ENCODE measurements around the gene RPS29.
"Not testable (repeated sequence)": the region's sequence is repeated elsewhere in the genome, so short reads cannot be mapped to it uniquely, and the experiment has no call there.

The RPS29 gene

DNA sequence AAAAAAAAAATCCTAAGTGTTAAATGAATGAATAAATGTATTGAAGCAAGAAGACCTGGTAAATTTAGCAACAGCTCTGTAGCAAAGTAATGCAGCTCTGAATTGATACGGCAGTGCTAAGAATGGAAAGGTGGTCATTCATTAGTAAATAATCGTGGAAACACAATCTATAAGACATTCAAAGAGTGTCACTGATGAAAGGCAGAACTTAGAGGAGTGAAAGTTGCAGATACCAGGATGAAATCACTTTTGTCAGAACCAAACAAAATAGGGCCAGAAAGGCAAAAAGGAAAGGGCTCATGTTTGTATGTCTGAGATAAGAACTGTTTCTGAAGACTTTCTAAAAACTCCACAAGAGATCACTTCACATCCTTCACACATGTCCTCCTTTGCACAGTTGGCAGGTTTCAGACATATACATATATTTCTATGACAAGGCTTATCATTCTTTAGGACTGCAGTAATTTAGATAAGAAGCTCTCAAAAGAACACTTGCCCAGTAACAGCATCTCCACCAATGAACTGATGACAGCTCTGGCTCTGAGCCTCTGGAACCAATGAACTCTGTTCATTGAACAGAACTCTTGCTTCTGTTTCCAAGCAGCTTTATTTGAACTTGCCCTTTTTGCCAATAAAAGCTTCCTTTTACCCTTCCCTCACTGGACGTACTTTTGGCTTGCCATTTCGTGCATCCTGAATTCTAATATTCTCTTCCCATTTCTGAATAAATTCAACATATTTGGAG is 8.3 kb upstream of the RPS29 start:
- no peak for DNase-seq

DNA sequence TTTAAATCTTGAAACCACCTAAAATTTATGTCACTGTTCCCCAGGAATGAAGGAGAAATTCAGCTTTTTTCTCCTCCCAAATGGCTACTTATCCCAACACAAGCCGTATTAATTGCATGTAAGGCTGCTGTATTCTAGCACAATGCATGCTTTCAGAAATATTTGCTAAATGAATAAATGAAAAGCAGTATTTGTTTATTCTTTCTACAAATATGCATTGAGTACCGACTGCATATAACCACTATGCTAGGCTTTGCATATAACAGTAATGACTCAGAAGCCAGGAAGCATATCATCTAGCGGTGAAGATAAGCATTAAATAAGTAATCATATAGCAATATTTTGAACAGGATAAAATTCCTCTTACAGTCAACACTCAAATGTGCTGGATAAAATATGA is 6.8 kb upstream of the RPS29 start:
- DNase-seq = no peak

DNA sequence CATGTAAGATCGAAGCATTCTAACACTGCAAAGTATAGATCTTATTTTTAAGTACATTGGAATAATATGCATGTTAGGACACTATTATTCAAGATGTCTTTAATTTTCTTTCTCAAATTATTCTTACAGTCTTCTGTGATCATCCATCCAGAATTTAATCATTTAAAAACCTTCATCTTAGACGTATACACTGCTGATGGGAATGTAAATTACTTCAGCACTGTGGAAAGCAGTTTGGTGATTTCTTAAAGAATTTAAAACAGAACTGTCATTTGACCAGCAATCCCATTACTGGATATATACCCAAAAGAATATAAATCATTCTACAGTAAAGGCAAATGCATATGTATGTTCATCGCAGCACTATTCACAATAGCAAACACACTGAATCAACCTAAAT is 3.2 kb upstream of the RPS29 start:
- DNase-seq = no peak

DNA sequence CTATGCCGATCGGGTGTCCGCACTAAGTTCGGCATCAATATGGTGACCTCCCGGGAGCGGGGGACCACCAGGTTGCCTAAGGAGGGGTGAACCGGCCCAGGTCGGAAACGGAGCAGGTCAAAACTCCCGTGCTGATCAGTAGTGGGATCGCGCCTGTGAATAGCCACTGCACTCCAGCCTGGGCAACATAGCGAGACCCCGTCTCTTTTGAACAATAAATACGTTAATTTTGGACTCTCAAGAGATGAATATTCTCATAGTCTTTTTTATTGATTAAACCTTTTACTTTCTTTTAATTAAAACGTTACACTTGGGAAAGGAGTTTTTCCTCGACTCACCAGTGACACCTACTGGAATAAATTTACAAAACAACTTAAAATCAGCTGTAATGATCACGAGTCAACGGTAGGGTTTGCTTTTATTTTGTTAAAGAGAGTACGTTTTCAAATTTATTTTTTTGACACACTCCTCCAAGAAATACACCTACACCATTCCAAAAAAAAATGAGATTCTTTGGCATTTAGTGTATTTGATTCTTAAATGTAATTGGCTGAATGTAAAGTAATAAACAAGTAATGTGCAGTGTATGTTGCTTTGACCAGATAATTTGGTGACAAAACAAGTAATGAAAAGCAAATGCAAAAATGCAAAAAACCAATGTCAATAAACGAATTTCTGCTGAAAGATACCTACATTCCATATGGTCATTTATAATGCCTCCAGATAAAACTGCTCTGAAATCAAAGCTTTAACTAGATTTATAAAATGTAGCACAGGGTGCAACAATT is 687 bp upstream of the RPS29 start:
- DNase-seq = no peak

DNA sequence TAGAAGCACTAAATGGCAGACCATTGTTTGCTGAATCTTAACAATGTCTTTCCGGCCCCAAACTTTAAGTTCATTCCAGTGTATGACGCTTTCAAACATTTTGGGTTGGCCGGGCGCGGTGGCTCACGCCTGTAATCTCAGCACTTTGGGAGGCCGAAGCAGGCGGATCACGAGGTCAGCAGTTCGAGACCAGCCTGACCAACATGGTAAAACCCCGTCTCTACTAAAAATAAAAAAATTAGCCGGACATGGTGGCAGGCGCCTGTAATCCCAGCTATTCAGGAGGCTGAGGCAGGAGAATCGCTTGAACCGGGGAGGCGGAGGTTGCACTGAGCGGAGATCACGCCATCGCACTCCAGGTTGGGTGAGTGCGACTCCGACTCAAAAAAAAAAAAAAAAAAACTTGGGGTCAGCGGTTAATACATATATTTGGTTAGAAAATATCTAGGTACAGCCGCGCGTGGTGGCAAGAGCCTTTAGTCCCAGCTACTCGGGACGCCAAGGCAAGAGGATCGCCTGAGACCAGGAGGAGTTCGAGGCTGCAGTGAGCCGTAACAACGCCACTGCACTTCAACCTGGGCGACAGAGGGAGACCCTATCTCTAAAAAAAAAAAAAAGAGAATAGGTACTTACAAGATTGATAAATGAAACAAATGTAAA is 1.1 kb downstream of the RPS29 start:
- DNase-seq = not testable (repeated sequence)

DNA sequence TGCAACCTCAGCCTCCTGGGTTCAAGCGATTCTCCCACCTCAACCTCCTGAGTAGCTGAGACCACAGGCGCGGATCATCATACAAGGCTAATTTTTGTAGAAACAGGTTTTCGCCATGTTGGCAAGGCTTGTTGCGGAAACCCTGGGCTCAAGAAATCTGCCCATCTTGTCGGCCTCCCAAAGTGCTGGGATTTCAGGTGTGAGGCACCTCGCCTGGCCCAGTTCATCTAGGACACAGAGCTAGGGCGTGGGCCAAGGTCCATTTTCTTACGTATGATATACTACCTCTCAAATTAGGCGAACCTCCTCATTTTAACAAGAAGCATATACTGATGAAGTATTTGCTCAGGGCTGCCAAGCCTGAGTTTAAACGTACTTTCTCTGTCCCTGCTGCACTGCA is 2.1 kb downstream of the RPS29 start:
- no peak for DNase-seq

DNA sequence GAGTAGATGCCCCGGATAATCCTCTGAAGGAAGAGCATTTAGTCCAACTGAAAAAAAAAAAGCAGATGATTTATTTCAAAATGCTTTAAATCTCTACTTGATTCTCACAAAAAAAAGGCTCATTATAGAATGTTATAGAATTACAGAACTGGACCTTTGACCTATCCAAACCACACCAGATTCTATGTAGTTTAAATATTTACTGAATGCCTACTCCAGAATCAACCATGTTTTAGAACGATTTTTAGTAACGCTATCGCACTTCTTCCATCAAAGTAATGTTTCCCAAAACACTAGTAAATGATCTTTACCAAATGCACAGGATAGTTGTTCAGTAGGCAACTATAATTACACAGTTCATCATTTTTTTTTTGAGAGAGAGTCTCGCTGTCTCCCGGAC is 2.6 kb downstream of the RPS29 start:
- no peak for DNase-seq

DNA sequence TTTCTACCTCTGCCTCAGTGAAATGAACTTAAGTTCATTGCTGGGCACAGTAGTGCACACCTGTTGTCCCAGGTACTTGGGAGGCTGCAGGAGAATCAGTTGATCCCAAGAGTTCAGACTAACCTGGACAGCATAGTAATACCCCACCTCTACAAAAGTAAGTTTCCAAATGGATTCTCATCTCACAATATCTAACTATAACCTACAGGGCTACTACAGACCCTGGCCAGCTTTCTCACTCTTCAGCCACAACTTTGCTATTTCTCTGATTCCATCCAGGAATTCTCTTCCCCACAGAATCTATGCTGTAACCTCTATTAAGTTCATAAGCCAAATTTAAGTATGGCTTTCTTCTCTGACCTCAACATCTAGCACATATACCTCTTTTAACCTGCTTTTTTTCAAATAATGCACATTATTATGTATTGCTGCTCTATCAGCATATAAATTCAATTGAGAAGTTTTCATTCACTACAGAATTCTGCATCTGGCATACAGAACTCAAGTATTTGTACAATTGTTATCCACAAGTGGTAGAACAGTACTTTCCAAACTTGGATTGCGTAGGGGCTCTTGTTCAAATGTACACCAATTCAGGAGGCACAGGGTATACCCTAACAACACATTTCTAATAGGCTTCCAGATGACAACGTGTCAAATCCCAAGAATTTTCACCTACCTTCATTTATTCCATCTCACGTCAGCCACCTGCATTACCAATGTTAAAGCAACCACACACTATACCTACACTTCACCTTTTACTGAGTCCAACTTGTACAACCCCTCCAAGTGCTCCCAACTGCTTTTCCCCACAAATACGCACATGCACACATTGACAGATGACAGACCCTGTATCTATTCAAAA is 3.8 kb downstream of the RPS29 start:
- no peak for DNase-seq

DNA sequence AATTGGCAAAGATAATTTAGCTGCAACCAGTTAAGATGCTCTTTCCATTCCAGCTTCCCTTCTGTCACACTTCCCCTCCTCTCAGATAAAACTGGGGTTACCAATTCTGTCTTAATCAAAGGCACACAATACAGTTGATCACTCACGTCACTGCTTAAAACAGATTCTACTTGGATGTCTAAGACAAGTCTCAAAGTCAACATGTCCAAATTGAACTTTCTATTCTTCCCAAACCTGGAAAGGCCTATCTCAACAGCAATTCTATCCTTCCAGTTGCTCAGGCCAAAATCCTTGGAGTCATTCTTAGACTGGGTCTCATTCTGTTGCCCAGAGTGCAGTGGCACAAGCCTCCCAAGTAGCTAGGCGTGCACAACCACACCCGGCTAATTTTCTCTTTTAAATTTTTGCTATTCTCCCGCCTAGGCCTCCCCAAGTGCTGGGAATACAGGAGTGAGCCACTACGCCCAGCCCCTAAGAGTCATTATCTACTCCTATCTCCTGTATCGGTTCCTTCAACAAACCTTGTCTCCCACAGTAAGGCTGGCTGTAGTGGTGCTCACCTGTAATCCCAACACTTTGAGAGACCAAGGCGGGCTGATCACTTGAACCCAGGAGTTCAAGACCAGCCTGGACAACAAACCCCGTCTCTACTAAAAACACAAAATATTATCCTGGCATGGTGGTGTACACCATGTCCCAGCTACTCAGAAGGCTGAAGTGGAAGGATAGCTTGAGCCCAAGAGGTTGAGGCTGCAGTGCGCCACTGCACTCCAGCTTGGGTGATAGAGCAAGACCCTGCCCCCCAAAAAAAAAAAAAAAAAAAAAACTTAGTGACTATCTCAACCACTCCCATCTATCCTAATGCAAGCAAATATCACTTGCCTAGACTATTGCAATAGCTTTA is 4.7 kb downstream of the RPS29 start:
- no peak for DNase-seq

DNA sequence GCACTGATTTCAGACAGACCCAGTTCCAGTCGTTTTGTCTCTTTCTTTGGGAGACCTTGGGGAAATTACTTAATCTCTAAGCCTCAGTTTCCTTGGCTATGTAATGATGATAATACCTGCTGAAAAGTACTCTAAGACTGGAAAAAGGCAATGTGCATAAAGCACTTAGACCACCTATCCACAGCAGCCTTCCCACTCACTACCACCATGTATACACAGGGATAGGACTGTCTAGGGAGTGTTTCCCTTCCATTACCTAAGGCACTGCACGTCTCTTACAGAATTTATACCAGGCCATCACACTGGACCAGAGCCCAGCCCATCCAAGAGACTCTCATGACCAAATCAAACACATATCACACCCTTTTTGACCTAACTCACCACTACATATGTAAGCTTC is 6.3 kb downstream of the RPS29 start:
- no peak for DNase-seq

DNA sequence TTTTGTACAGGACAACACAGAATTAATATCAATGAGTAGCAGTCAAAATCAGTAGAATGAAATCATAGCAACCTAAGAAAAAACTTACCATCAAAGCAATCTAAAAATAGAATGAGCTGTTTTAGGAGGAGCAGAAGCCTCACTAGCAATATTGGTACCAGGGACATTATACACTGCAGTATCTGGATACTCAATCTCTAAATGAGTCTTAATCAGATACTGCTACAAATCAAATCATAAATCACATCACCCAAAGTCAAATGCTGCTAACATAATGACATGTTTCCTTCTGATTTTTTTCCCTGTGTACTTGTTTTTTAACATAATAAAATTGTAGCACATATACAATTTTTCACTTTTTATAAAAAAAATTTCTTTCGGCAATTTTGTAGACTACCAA is 8.0 kb downstream of the RPS29 start:
- DNase-seq = no peak

DNA sequence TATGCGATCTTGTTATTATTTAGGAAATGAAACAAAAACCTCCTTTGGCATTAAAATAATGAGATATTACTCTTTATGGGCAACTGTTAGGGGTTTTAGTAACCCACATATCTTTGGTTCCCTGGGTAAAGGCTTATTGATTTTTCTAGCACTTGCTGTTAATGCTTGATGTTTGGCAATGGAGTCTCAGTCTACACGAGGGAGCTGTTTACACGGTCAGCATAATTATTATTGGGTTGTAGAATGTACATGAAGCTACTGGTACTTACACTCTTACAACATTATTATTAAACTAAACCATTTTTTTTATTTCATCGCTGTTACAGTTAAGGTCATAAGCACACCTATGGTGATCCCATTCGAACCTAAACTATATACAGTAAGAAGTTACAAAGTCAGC is 12.1 kb downstream of the RPS29 start:
- no peak for DNase-seq

DNA sequence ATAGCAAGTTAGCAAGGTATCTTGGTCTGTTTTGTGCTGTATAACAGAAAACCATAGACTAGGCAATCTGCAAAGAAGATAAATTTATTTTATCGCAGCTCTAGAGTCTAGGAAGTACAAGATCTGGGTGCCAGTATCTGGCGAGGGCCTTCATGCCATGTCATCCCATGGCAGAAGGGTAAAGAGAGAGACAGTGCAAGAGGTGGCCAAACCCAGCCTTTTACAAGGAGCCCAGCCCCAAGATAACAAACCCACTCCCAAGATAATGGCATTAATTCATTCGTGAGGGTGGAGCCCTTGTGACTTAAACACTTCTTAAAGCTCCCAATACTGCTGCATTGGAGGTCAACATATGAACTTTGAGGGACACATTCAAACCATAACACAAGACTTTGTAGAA is 16.9 kb downstream of the RPS29 start:
- DNase-seq = no peak

DNA sequence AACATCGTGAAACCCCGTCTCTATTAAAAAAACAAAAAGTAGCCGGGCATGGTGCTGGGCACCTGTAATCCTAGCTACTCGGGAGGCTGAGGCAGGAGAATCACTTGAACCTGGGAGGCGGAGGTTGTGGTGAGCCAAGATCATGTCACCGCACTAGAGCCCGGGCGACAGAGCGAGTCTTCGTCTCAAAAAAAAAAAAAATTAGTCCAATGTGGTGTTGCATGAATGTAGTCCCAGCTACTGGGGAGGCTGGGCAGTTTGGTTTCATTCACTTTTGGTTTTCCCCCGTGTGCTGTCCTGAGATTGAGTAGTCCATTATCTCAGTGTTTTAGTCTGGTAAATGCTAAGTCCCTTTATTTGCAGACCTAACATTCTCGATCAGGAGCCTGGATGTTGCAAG is 19.5 kb downstream of the RPS29 start:
- DNase-seq = no peak

DNA sequence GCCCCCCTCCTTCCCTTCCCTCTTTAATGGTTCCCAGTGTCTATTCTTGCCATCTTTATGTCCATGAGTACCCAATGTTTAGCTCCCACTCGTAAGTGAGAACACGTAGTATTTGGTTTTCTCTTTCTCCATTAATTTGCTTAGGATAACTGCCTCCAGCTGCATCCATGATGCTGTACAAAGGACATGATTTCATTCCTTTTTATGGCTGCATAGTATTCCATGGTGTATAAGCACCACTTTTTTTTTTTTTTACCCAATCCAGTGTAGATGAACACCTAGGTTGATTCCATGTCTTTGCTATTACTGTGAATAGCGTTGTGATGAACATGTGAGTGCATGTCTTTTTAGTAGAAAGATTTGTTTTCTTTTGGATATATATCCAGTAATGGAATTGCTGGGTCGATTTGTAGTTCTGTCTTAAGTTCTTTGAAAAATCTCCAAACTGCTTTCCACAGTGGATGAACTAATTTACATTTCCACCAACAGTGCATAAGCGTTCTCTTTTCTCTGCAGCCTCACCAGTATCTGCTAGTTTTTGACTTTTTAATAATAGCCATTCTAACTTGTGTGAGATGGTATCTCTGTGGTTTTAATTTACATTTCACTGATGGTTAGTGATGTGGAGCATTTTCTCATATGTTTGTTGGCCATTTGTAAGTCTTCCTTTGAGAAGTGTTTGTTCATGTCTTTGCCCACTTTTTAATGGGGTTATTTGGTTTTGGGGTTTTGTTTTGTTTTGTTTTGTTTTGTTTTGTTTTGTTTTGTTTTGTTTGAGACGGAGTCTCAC is 26.0 kb downstream of the RPS29 start:
- no peak for DNase-seq

DNA sequence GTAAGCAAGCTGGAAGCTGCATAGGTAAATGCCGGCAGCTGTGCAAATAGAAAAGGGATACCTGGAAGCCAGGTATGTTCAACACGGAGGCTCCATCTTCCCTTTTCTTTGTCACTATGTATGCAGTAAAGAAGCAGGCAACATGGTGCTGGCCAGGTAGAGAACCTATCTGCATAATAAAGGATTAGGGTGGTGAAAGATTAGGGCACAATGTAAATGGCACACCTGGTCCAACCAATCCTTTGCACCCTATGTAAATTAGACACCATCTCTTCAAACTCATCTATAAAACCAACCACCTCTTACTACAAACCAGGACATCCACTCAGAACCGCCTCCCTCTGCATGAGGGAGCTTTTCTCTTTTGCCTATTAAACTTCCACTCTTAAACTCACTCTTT is 32.3 kb downstream of the RPS29 start:
- no peak for DNase-seq

DNA sequence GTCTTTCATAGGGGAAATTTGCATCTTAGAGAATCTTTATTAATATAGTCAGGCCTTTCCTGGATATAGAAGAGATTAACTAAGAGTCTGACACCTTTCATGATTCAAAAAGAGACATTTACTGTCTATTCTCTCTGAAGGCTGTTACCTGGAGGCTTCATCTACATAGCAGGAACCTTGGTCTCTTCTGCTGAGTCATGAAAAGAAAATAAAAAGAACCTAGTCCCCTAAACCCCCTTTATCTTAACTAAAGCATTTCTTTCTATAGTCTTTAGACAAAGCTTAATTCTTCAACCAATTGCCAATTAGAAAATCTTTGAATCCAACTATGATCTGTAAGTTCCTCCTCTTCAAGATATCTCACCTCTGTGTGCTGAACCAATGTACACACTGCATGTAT is 33.1 kb downstream of the RPS29 start:
- no peak for DNase-seq

DNA sequence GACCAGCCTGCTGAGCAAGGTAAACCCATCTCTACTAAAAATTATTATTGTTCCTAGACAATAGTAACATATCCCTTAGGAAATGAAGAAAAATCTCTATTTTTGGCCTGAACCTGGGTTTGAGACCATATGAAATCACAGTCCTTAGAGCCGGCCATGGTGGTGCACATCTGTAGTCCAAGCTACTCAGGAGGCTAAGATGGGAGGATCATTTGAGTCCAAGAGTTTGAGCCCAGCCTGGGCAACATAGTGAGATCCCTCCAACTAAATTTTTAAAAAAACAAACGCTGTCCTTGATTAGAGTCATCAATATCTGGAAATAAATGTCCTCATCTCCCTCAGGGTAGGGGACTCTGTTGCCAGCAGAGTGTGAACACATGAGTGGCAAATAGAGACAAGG is 34.6 kb downstream of the RPS29 start:
- DNase-seq = no peak

DNA sequence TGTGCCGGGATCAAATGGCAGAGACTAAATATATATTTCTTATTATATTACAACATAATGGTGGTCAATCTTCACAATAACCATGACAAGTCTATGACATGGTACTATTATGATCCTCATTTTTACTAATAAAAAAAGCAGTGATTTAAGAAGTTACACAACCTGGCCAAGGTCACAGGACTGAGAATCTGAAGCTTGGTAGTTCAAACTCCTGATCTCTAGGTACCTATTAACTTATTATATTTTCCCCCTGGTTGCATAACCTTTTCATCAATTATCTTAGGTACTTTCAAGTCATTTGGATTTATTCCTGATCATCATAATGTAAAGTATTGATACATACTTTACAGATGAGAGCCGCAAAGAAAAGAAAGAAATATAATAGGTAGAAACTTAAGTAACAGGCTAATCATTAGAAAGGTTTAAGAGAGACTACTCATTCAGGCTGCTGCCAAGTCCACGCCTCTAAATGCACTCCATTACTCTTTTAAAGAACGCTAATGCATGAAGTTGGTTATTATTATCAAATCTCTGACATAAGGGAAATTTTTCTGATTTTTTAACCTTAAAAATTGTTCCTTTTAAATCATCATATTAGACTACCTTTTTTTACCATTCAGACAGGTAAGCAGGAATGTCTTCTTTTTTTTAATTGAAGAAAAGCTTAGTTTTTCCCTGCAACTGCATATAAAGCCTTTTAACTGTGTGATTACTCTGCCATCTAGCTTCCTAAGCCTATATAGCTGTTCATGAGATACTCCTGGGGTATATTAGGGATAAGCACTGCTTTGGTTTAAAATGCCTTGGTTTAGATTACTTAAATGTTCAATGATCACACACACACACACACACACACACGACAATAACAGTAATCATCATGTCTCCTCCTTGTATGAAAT is 35.6 kb downstream of the RPS29 start:
- DNase-seq = no peak

DNA sequence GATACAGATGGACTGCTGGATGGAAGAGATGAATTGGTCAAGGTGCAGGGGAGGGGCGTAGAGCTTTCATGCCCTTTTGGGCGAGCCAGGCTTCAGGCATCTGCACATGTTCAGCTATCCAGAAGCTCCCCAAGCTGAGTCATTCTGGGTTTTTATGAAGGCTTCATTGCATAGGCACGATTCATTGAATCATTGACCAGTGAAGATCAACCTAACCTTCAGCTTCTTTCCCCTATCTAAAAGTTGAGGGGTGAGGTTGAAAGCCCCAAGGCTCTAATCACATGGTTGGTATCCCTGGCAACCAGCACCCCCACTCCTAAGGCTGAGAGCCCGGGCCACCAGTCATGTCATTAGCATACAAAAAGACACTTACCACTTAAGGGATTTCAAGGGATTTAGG is 36.3 kb downstream of the RPS29 start:
- DNase-seq = no peak
